ENCODE data around the gene SDS.

DNA sequence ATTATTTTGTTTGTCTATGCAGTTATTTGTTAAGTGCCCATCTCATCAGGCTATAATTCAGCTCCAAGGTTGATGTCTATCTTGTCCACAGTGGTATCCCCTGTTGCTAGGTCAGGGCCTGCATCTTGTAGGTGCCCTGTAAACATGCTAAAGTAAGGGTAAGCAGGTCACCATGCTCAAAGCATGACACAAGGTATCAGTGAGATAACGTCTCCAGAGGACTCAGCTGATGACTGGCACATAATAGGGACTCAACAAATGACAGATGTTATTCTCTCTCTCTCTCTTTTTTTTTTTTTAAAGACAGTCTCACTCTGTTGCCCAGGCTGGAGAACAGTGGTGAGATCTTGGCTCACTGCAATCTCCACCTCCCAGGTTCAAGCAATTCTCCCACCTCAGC lies 20.8 kb upstream of the SDS start:
- TF ChIP-seq, protein P1, sequence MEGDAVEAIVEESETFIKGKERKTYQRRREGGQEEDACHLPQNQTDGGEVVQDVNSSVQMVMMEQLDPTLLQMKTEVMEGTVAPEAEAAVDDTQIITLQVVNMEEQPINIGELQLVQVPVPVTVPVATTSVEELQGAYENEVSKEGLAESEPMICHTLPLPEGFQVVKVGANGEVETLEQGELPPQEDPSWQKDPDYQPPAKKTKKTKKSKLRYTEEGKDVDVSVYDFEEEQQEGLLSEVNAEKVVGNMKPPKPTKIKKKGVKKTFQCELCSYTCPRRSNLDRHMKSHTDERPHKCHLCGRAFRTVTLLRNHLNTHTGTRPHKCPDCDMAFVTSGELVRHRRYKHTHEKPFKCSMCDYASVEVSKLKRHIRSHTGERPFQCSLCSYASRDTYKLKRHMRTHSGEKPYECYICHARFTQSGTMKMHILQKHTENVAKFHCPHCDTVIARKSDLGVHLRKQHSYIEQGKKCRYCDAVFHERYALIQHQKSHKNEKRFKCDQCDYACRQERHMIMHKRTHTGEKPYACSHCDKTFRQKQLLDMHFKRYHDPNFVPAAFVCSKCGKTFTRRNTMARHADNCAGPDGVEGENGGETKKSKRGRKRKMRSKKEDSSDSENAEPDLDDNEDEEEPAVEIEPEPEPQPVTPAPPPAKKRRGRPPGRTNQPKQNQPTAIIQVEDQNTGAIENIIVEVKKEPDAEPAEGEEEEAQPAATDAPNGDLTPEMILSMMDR (IDR thresholded peaks at IDR 0.05): no peak
- no peak for TF ChIP-seq POLR2A (IDR thresholded peaks at IDR 0.05)

Measured in adrenal gland (tissue), 5 donors.